SH-SY5Y (cell line): ENCODE data around the gene PKNOX2.

Experiments used
- GATA2 ChIP-seq: IDR thresholded peaks from 2 replicates; pipeline ENCODE4 v1.6.1; 2011; ENCODE audit warnings: mild to moderate bottlenecking, low read depth, low read length
- GATA3 ChIP-seq: IDR thresholded peaks from 2 replicates; pipeline ENCODE4 v1.6.1; 2011; ENCODE audit warnings: low read depth, mild to moderate bottlenecking, low read length, moderate library complexity

GRCh38 chr11:125270106-125270505 is 105.6 kb downstream of the PKNOX2 start:
- TF ChIP-seq GATA3 (no peak), GATA2 (no peak)
